NCI-H1930 (cell line): Measurements from ENCODE around the gene TBC1D19.

ENCODE experiments used
- DNase-seq, 2 experiments: peaks; one replicate each; lab custom pipeline; 2025; lab: John Stamatoyannopoulos, UW

Gene TBC1D19

GRCh38 chr4:26782830-26783202, 198.9 kb downstream of the TBC1D19 start:
- no peak for DNase-seq

- DNase-seq, result no peak
These were observed 200.5 kb downstream of the TBC1D19 start for GRCh38 chr4:26784207-26784865.

DNA sequence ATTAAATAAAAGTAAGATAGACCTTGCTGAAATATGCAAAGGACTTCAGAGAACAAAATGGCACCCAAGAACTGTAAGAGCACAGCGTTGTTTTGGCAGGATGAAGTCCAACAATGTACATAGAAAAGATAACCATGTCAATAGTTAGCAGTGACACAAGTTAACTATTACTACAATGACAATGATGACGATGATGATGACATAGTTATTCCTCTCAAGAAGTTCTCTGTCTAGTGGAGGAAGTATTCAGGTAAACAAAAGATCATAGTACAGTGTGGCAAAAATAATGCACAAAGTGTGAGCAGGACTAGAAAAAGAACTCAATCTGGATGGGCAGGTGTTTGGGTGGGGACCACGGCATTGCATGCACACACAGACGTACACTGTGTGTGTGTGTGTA, 201.4 kb downstream of the TBC1D19 start:
- DNase-seq, result no peak

DNA sequence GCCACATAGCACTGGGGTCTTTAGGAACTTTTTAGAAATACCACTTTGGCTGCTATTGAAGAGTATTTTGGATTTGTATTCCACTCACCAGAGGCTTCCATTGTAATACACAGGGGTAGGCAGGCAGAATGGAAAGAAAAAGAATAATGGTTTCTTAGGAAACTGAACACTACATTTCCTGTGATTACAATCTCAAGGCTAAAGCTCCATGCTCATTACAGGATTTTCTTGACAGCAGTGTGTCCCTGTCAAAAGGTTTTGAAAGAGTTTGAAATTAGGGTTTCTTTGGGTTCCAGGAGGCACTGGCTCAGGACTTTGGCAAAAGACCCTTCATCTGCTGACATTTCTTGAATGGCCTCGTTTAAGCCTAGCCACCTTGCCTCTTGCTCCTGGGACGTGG, 201.9 kb downstream of the TBC1D19 start:
- DNase-seq, result no peak

GRCh38 chr4:26786916-26787315, 203.0 kb downstream of the TBC1D19 start:
- DNase-seq, result no peak

GRCh38 chr4:26787461-26788340, 203.8 kb downstream of the TBC1D19 start:
- DNase-seq, result no peak

DNA sequence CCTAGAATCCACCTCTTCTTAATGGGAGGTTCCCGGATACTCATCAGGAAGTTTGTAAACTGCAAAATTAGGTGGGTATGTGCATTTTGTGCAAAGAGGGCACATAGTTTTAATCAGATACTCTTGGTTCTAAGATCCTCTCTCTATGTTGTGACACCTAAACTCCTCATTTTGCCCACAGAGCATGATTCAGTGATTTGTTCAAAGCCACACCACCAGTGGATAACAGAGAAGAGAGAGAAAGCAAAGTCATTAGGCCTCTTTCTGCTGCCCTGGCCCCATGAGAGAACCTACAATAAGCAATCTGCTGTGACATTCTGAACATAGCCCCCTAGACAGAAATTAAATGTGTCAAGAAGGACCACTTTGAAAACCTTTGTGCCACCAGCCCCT, 204.5 kb downstream of the TBC1D19 start:
- no peak for DNase-seq

- DNase-seq, result no peak
These were observed 205.3 kb downstream of the TBC1D19 start for GRCh38 chr4:26789208-26789607.

DNA sequence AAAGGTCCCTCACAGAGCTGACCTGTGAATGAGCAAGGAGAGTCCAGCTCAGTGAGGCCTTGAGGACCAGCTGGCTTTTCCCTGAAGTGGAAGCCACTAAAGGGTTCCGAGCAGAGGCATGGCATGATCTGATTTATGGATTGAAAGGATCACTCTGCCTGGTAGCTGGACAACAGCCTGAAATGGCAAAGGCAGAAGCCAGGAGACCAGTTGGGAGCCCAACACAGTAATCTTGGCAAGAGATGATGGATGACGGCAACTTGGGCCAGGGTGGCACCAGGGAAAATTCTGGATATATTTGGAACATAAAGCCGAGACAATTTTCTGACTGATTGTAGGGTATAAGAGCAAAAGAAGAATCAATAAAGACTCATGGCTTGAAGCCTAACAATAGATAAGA, 207.5 kb downstream of the TBC1D19 start:
- no peak for DNase-seq

- DNase-seq, result no peak
These were observed 208.8 kb downstream of the TBC1D19 start for GRCh38 chr4:26792639-26793038.

- DNase-seq, result no peak
These were observed 209.9 kb downstream of the TBC1D19 start for GRCh38 chr4:26793735-26794134.

DNA sequence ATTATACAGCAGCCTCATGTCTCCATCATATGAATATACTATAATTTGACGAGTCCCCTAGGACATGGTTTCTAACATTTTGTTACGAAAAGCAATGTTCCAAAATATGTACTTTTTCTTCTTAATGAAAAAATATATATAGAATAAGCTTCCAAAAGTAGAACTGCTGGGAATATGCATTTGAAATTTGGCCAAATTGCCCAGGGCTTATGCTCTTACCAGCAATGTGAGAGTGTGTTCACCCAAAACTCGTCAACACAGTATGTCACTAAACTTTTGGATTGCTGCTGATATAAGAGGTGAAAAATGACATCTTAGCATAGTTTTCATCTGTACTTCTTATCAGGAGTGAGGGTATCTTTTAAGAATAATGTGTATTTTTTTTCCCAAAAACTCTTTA, 212.2 kb downstream of the TBC1D19 start:
- DNase-seq, result no peak

DNA sequence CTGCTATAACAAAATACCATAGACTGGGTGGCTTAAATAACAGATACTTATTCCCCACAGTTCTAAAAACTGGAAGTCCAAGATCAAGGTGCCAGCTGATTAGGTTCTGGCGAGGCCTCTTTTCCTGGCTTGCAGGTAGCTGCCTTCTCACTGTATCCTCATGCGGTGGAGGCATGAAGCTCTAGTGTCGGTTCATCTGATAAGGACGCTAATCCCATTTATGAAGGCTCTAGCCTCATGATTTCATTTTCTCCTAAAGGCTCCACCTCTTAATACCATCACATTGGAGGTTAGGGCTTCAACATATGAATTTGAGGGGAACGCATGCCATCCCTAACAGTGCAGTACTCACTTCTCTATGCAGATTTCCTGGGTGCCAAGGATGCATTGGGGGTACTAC, 218.9 kb downstream of the TBC1D19 start:
- no peak for DNase-seq

- no peak for DNase-seq
These were observed 219.5 kb downstream of the TBC1D19 start for GRCh38 chr4:26803211-26803861.

GRCh38 chr4:26804451-26804850, 220.6 kb downstream of the TBC1D19 start:
- DNase-seq, result no peak

DNA sequence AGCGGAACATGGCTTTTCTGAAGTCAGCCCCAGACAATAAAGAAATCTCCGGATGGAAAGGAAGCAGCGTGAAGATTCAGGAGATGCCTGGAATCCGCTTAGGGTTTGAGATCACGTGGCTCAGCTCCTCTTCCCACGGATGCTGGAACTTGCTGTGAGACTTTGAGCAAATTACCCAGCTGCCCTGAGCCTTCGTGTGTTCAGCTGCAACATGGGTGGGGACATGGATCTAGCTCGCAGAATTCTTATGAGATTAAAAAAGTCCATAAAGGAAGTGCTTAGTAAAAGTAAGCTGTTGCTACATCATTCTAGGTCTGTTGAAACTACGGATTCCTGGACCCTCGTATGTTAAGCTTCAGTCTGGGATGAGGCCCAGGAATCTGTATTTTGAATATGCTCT, 221.0 kb downstream of the TBC1D19 start:
- DNase-seq, result no peak
